IgD-negative memory B cell (primary cell): ENCODE measurements around the gene CTNNA3. TPM values are rescaled to one million over a fixed set of nuclear protein-coding genes. Genes with fewer than 3 reads are reported as not detected.
A peak's percentile ranks its signal among the peaks of the same experiment; 100 is the strongest.

ENCODE experiments used
- H3K27ac Mint-ChIP-seq, 3 donors: one replicate each; pipeline ENCODE4 v1.8.0; 2020 to 2022; ENCODE audit warnings: mild to moderate bottlenecking in 3 of 3, mixed read lengths in 3 of 3, moderate library complexity in 1 of 3
- H3K27me3 Mint-ChIP-seq: one replicate; pipeline ENCODE4 v1.8.0; 2021; ENCODE audit warnings: mixed read lengths
- H3K36me3 Mint-ChIP-seq: one replicate; pipeline ENCODE4 v1.8.0; 2020; ENCODE audit warnings: mild to moderate bottlenecking, mixed read lengths
- H3K4me1 Mint-ChIP-seq, 3 donors: one replicate each; pipeline ENCODE4 v1.8.0; 2020 to 2022; ENCODE audit warnings: mixed read lengths in 3 of 3, mild to moderate bottlenecking in 1 of 3
- H3K4me3 Mint-ChIP-seq, 4 donors: one replicate each; pipeline ENCODE4 v1.8.0; 2020 to 2022; ENCODE audit warnings: mild to moderate bottlenecking in 4 of 4, mixed read lengths in 4 of 4, moderate library complexity in 3 of 4
- H3K9me3 Mint-ChIP-seq, 3 donors: one replicate each; pipeline ENCODE4 v1.8.0; 2020 to 2021; ENCODE audit warnings: mixed read lengths in 3 of 3, mild to moderate bottlenecking in 1 of 3
- polyA plus RNA-seq: library from polyadenylated mRNA; unstranded; fragments of 300-500 nt; fragmentation: Illumina TruSeq; gene quantifications from one replicate; pipeline ENCODE4 v1.2.3, GENCODE V29; 2021

CTNNA3 gene
- polyA plus RNA-seq, 1 donor from 2014 or later, result 1.0 TPM

- peaks cover 0 to 10% (median 4%) of the 10 kb centered on the region in 3 donors for H3K4me1 Mint-ChIP-seq
- H3K27ac Mint-ChIP-seq, result peak overlapping the region in 1 of 3 donors; percentile 20
- no peaks in the 10 kb centered on the region for H3K27me3 Mint-ChIP-seq
- H3K36me3 Mint-ChIP-seq, result no peaks in the 10 kb centered on the region
- no peak overlapping the region for H3K4me3 Mint-ChIP-seq
- peaks cover 0 to 3% (median 0%) of the 10 kb centered on the region in 3 donors for H3K9me3 Mint-ChIP-seq
Observed at GRCh38 chr10:66982053-66982420, 714.0 kb downstream of the CTNNA3 start.

GRCh38 chr10:66981361-66982052 is 714.5 kb downstream of the CTNNA3 start:
- no peak overlapping the region for H3K4me3 Mint-ChIP-seq
- H3K4me1 Mint-ChIP-seq, result peaks cover 0 to 10% (median 4%) of the 10 kb centered on the region in 3 donors
- H3K36me3 Mint-ChIP-seq, result no peaks in the 10 kb centered on the region
- H3K9me3 Mint-ChIP-seq, result peaks cover 0 to 3% (median 0%) of the 10 kb centered on the region in 3 donors
- H3K27ac Mint-ChIP-seq, result no peak overlapping the region
- no peaks in the 10 kb centered on the region for H3K27me3 Mint-ChIP-seq

- Mint-ChIP-seq H3K27ac (no peak overlapping the region), H3K27me3 (no peaks in the 10 kb centered on the region), H3K4me3 (no peak overlapping the region), H3K36me3 (no peaks in the 10 kb centered on the region), H3K9me3 (peaks cover 0 to 3% (median 0%) of the 10 kb centered on the region in 3 donors), H3K4me1 (peaks cover 0 to 10% (median 4%) of the 10 kb centered on the region in 3 donors)
Observed at GRCh38 chr10:66980246-66980815, 715.7 kb downstream of the CTNNA3 start.

- Mint-ChIP-seq H3K9me3 (peaks cover 0 to 4% (median 0%) of the 10 kb centered on the region in 3 donors), H3K4me1 (no peaks in the 10 kb centered on the region), H3K27ac (no peak overlapping the region), H3K4me3 (no peak overlapping the region), H3K36me3 (no peaks in the 10 kb centered on the region), H3K27me3 (peaks cover 2% of the 10 kb centered on the region)
Observed at GRCh38 chr10:66964946-66965345, 731.0 kb downstream of the CTNNA3 start.

GRCh38 chr10:66958466-66958865 is 737.5 kb downstream of the CTNNA3 start:
- no peak overlapping the region for H3K4me3 Mint-ChIP-seq
- H3K27me3 Mint-ChIP-seq, result no peaks in the 10 kb centered on the region
- H3K4me1 Mint-ChIP-seq, result no peaks in the 10 kb centered on the region
- no peaks in the 10 kb centered on the region for H3K9me3 Mint-ChIP-seq
- no peaks in the 10 kb centered on the region for H3K36me3 Mint-ChIP-seq
- no peak overlapping the region for H3K27ac Mint-ChIP-seq

- Mint-ChIP-seq H3K36me3 (no peaks in the 10 kb centered on the region), H3K4me3 (no peak overlapping the region), H3K9me3 (no peaks in the 10 kb centered on the region), H3K27ac (no peak overlapping the region), H3K27me3 (no peaks in the 10 kb centered on the region), H3K4me1 (no peaks in the 10 kb centered on the region)
Observed at GRCh38 chr10:66951896-66952295, 744.1 kb downstream of the CTNNA3 start.

GRCh38 chr10:66943590-66943989 is 752.4 kb downstream of the CTNNA3 start:
- H3K9me3 Mint-ChIP-seq, result no peaks in the 10 kb centered on the region
- H3K4me3 Mint-ChIP-seq, result no peak overlapping the region
- no peak overlapping the region for H3K27ac Mint-ChIP-seq
- H3K27me3 Mint-ChIP-seq, result no peaks in the 10 kb centered on the region
- H3K4me1 Mint-ChIP-seq, result no peaks in the 10 kb centered on the region
- no peaks in the 10 kb centered on the region for H3K36me3 Mint-ChIP-seq

GRCh38 chr10:66942407-66942806 is 753.6 kb downstream of the CTNNA3 start:
- H3K27me3 Mint-ChIP-seq, result no peaks in the 10 kb centered on the region
- no peaks in the 10 kb centered on the region for H3K9me3 Mint-ChIP-seq
- no peak overlapping the region for H3K4me3 Mint-ChIP-seq
- no peaks in the 10 kb centered on the region for H3K36me3 Mint-ChIP-seq
- H3K4me1 Mint-ChIP-seq, result no peaks in the 10 kb centered on the region
- H3K27ac Mint-ChIP-seq, result no peak overlapping the region

GRCh38 chr10:66941491-66941890 is 754.5 kb downstream of the CTNNA3 start:
- Mint-ChIP-seq H3K4me1 (no peaks in the 10 kb centered on the region), H3K9me3 (no peaks in the 10 kb centered on the region), H3K36me3 (no peaks in the 10 kb centered on the region), H3K27me3 (no peaks in the 10 kb centered on the region), H3K27ac (no peak overlapping the region), H3K4me3 (no peak overlapping the region)

- Mint-ChIP-seq H3K4me3 (no peak overlapping the region), H3K27me3 (no peaks in the 10 kb centered on the region), H3K4me1 (no peaks in the 10 kb centered on the region), H3K36me3 (no peaks in the 10 kb centered on the region), H3K9me3 (no peaks in the 10 kb centered on the region), H3K27ac (no peak overlapping the region)
Observed at GRCh38 chr10:66940965-66941364, 755.0 kb downstream of the CTNNA3 start.

GRCh38 chr10:66934711-66935110 is 761.3 kb downstream of the CTNNA3 start:
- no peak overlapping the region for H3K4me3 Mint-ChIP-seq
- H3K27ac Mint-ChIP-seq, result no peak overlapping the region
- H3K27me3 Mint-ChIP-seq, result no peaks in the 10 kb centered on the region
- H3K4me1 Mint-ChIP-seq, result no peaks in the 10 kb centered on the region
- H3K9me3 Mint-ChIP-seq, result no peaks in the 10 kb centered on the region
- no peaks in the 10 kb centered on the region for H3K36me3 Mint-ChIP-seq

GRCh38 chr10:66931949-66932343 is 764.0 kb downstream of the CTNNA3 start:
- H3K27me3 Mint-ChIP-seq, result peaks cover 7% of the 10 kb centered on the region
- H3K27ac Mint-ChIP-seq, result no peak overlapping the region
- no peak overlapping the region for H3K4me3 Mint-ChIP-seq
- no peaks in the 10 kb centered on the region for H3K9me3 Mint-ChIP-seq
- no peaks in the 10 kb centered on the region for H3K4me1 Mint-ChIP-seq
- no peaks in the 10 kb centered on the region for H3K36me3 Mint-ChIP-seq

- H3K4me3 Mint-ChIP-seq, result no peak overlapping the region
- no peak overlapping the region for H3K27ac Mint-ChIP-seq
- no peaks in the 10 kb centered on the region for H3K9me3 Mint-ChIP-seq
- H3K4me1 Mint-ChIP-seq, result no peaks in the 10 kb centered on the region
- no peaks in the 10 kb centered on the region for H3K36me3 Mint-ChIP-seq
- peaks cover 7% of the 10 kb centered on the region for H3K27me3 Mint-ChIP-seq
Observed at GRCh38 chr10:66931340-66931948, 764.6 kb downstream of the CTNNA3 start.

- no peaks in the 10 kb centered on the region for H3K4me1 Mint-ChIP-seq
- peaks cover 7% of the 10 kb centered on the region for H3K27me3 Mint-ChIP-seq
- no peak overlapping the region for H3K27ac Mint-ChIP-seq
- H3K36me3 Mint-ChIP-seq, result no peaks in the 10 kb centered on the region
- H3K9me3 Mint-ChIP-seq, result no peaks in the 10 kb centered on the region
- H3K4me3 Mint-ChIP-seq, result no peak overlapping the region
Observed at GRCh38 chr10:66929375-66929774, 766.6 kb downstream of the CTNNA3 start.

- H3K36me3 Mint-ChIP-seq, result no peaks in the 10 kb centered on the region
- no peaks in the 10 kb centered on the region for H3K9me3 Mint-ChIP-seq
- no peak overlapping the region for H3K4me3 Mint-ChIP-seq
- H3K4me1 Mint-ChIP-seq, result no peaks in the 10 kb centered on the region
- H3K27me3 Mint-ChIP-seq, result peaks cover 7% of the 10 kb centered on the region
- no peak overlapping the region for H3K27ac Mint-ChIP-seq
Observed at GRCh38 chr10:66928776-66929175, 767.2 kb downstream of the CTNNA3 start.
